ENCODE data around the gene STPG2. TPM values are rescaled to one million over a fixed set of nuclear protein-coding genes. Genes with fewer than 3 reads are reported as not detected.

The STPG2 gene
- total and polyA plus RNA-seq, 10 of the 15 experiments (the other 5 are each of a cell fraction or from before 2014, with no cell fraction given) = 0.13 to 0.24 TPM; not detected in 8

DNA sequence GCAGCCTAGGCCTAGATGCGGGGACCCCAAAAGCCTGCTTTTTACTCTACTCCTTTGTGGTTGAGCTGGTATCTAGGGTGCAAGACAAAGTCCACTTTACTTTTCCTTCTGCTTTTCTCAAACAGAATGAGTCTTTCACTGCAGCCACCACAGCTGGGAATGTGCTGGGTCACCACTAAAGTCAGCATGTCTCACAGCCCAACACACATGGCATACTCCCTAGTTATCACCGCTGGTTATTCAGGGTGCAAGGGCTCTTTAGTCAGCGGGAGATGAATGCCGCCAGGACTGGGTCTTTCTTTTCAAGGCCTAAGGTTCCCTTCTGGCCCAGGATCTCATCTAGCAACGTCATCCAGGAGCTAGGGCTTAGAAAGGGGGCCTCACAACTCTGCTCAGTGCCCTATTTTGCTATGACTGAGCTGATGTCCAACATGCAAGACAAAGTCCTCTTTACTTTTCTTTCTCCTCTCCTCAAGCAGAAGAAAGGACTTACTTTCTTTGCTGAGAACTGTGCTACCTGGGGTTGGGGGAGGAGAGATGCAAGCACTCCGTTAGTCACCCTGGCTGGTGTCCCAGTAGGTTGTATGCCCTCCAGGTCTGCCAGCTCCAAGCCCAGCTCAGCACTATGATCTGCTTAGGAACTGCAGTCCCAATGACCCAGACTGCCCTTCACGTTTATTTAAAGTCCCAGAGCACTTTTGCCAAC lies 22.9 kb upstream of the STPG2 start:
- in situ Hi-C loops (cut with MboI) (no loop called here), intact Hi-C loops (cut with micrococcal nuclease; ENCODE audit: unreplicated experiment) (no loop called here)
- Histone ChIP-seq H3K79me2 (ENCODE audit: control insufficient read depth, insufficient read depth, low read length) (no peaks in the 10 kb centered on the region), H3K9ac (ENCODE audit: control insufficient read depth, insufficient read depth, low read length) (no peak overlapping the region), H3K9me3 (replicated peaks; ENCODE audit: control insufficient read depth, insufficient read depth, low read length) (no peaks in the 10 kb centered on the region), H2AFZ (ENCODE audit: control insufficient read depth, low read depth, low read length) (no peak overlapping the region), H4K20me1 (ENCODE audit: control insufficient read depth, insufficient read depth) (no peaks in the 10 kb centered on the region), H3K36me3 (ENCODE audit: control insufficient read depth in 2 of 2, insufficient read depth in 2 of 2, low read length in 1 of 2) (no peaks in the 10 kb centered on the region), H3K4me3 (no peak overlapping the region), H3K4me2 (ENCODE audit: control insufficient read depth, insufficient read depth) (no peak overlapping the region), H3K4me1 (ENCODE audit: control insufficient read depth, insufficient read depth, low read length) (no peaks in the 10 kb centered on the region), H3K27me3 (replicated peaks in 1 of 2; ENCODE audit: control insufficient read depth in 2 of 2, insufficient read depth in 2 of 2, low read length in 1 of 2) (no peaks in the 10 kb centered on the region; a peak in 1 of 4 replicates), H3K27ac (ENCODE audit: control insufficient read depth, insufficient read depth) (no peak overlapping the region)
- ChIA-PET CTCF (no interaction called here), POLR2A (no interaction called here), RAD21 (ENCODE audit: unreplicated experiment) (no interaction called here), SMC1A (ENCODE audit: uncharacterized antibody, unreplicated experiment) (no interaction called here)
- no TSS peak for BruUV-seq (replicated peaks)
- DNase-seq (ENCODE audit: low read depth, low spot score) (no peak), FAIRE-seq (no peak), ATAC-seq (no peak)
- WGBS (ENCODE audit: insufficient coverage, insufficient replicate concordance, low lambda C conversion rate, missing lambda C conversion rate) = 61% methylated on average over 7 of the region's 7 CpGs
- TF ChIP-seq ZBTB40 (IDR thresholded peaks at IDR 0.05; ENCODE audit: borderline replicate concordance) (no peak), ZNF622 (IDR thresholded peaks at IDR 0.05) (no peak), SMC3 (IDR thresholded peaks at IDR 0.05; ENCODE audit: borderline replicate concordance, low read length) (no peak), MYB (IDR thresholded peaks at IDR 0.05; ENCODE audit: borderline replicate concordance, low read depth, low read length) (no peak), JUND (IDR thresholded peaks at IDR 0.05; ENCODE audit: low read depth, low read length) (no peak), NFYB (IDR thresholded peaks at IDR 0.05; ENCODE audit: insufficient read depth, low read depth, low read length) (no peak), TBL1XR1 (IDR thresholded peaks at IDR 0.05; ENCODE audit: low read depth, low read length) (no peak), POLR2AphosphoS2 (IDR thresholded peaks at IDR 0.05; ENCODE audit: low read depth, low read length) (no peak), YY1 (IDR thresholded peaks at IDR 0.05; ENCODE audit: low read depth, low read length) (no peak), STAT1 (conservative IDR thresholded peaks at IDR 0.05) (no peak), TAF1 (IDR thresholded peaks at IDR 0.05; ENCODE audit: borderline replicate concordance, low read depth, low read length) (no peak), PAX8 (IDR thresholded peaks at IDR 0.05) (no peak), BCL11A (IDR thresholded peaks at IDR 0.05; ENCODE audit: low read depth, low read length) (no peak), CEBPZ (IDR thresholded peaks at IDR 0.05; ENCODE audit: low read depth, low read length) (no peak), ZNF274 (IDR thresholded peaks at IDR 0.05; ENCODE audit: insufficient read depth, insufficient read length) (no peak), JUNB (IDR thresholded peaks at IDR 0.05) (no peak), RBBP5 (conservative IDR thresholded peaks at IDR 0.05) (no peak)
- TF ChIP-seq, protein P1, sequence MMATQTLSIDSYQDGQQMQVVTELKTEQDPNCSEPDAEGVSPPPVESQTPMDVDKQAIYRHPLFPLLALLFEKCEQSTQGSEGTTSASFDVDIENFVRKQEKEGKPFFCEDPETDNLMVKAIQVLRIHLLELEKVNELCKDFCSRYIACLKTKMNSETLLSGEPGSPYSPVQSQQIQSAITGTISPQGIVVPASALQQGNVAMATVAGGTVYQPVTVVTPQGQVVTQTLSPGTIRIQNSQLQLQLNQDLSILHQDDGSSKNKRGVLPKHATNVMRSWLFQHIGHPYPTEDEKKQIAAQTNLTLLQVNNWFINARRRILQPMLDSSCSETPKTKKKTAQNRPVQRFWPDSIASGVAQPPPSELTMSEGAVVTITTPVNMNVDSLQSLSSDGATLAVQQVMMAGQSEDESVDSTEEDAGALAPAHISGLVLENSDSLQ (IDR thresholded peaks at IDR 0.05) = no peak
